ENCODE measurements around the gene SERPINA4. TPM values are rescaled to one million over a fixed set of nuclear protein-coding genes. Genes with fewer than 3 reads are reported as not detected.

Gene SERPINA4
- total RNA-seq, 4 donors from 2014 or later: not detected

DNA sequence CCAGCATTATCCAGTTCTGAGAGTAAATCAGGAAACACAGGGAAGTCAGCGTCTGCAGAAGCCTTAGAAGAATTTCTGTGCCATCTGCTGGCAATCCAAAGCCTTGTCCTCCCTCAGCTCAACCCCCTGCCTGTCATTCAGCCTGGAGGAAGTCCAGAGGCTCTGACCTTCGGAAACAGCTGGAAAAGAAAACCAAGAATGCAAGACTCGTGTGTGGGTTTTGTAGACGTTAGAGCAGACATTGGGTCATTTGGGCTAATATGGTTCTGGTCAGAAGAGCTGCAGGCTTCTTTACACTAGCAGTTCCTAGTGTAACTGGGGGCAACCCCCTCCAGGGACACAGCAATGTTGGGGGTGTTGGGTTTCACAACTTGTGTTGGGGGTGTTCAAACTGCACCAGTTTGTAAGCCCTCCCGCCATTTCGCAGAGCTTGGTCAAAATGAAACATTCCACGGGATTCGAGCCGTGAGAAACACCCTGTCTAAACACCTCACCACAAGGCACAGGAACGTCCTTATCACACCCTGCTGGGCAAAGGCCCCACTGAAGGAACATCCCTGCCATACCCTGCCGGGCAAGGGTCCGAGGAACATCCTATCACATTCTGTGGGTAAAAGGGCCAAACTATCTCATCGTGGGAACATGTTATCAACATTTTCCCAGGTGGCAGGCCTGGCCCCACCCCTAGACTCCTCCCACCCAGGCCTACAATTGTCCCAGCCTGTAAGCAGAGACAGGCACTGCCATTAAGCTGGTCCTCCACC lies 21.0 kb upstream of the SERPINA4 start:
- DNase-seq: no peak
- Histone ChIP-seq H3K4me3 (no peak overlapping the region), H3K9me3 (no peaks in the 10 kb centered on the region), H3K36me3 (no peaks in the 10 kb centered on the region), H3K4me1 (no peaks in the 10 kb centered on the region), H3K27me3 (peaks cover 8% of the 10 kb centered on the region), H3K27ac (no peak overlapping the region)
- WGBS, 2 donors (ENCODE audit: low coverage in 1 of 2): 43% methylated on average over 13 of the region's 13 CpGs; no CpG with 5 or more reads in 1 of the 2 donors
- in situ Hi-C loops (cut with MboI; ENCODE audit: low pct_ligation_motif_present in 1 of 4, low pct_unique_long_range_greater_than_20kb in 1 of 4, low sequenced_read_pairs in 3 of 4): no loop called here
- TF ChIP-seq POLR2AphosphoS5 (IDR thresholded peaks at IDR 0.05) (no peak), POLR2A (IDR thresholded peaks at IDR 0.05) (no peak), CTCF (IDR thresholded peaks at IDR 0.05) (no peak), EP300 (IDR thresholded peaks at IDR 0.05; ENCODE audit: low read depth) (no peak)
- intact Hi-C loops (cut with DNase I; ENCODE audit: low total_unique reads): no loop called here

- H3K9me3 ChIP-seq: peaks cover 0 to 1% of the 10 kb centered on the region in 2 donors
- in situ Hi-C loops (cut with MboI; ENCODE audit: low pct_ligation_motif_present in 1 of 4, low pct_unique_long_range_greater_than_20kb in 1 of 4, low sequenced_read_pairs in 3 of 4) (no loop called here), intact Hi-C loops (cut with DNase I; ENCODE audit: low total_unique reads) (no loop called here)
- H3K4me1 ChIP-seq: no peaks in the 10 kb centered on the region
- H3K36me3 ChIP-seq: no peaks in the 10 kb centered on the region
- WGBS, 2 donors (ENCODE audit: low coverage in 1 of 2): 85 to 100% methylated on average over 1 to 9 of the region's 9 CpGs
- TF ChIP-seq CTCF (IDR thresholded peaks at IDR 0.05) (no peak), POLR2AphosphoS5 (IDR thresholded peaks at IDR 0.05) (no peak), EP300 (IDR thresholded peaks at IDR 0.05; ENCODE audit: low read depth) (no peak)
- no peak overlapping the region for H3K27ac ChIP-seq
- DNase-seq: no peak
- no peak overlapping the region for H3K4me3 ChIP-seq
- H3K27me3 ChIP-seq: no peaks in the 10 kb centered on the region
These were observed 19.8 kb upstream of the SERPINA4 start for GRCh38 chr14:94541234-94541975.

GRCh38 chr14:94542111-94542810 lies 19.0 kb upstream of the SERPINA4 start:
- in situ Hi-C loops (cut with MboI; ENCODE audit: low pct_ligation_motif_present in 1 of 4, low pct_unique_long_range_greater_than_20kb in 1 of 4, low sequenced_read_pairs in 3 of 4): no loop called here

More at GRCh38 chr14:94542111-94542810, 19.0 kb upstream of the SERPINA4 start:
- DNase-seq: no peak
- H3K4me1 ChIP-seq: no peaks in the 10 kb centered on the region
- intact Hi-C loops (cut with DNase I; ENCODE audit: low total_unique reads): no loop called here
- WGBS, 2 donors (ENCODE audit: low coverage in 1 of 2): 69% methylated on average over 12 of the region's 12 CpGs; no CpG with 5 or more reads in 1 of the 2 donors
- peaks cover 0 to 4% of the 10 kb centered on the region in 2 donors for H3K9me3 ChIP-seq
- H3K27me3 ChIP-seq: no peaks in the 10 kb centered on the region
- H3K4me3 ChIP-seq: no peak overlapping the region
- H3K27ac ChIP-seq: no peak overlapping the region
- H3K36me3 ChIP-seq: no peaks in the 10 kb centered on the region
- TF ChIP-seq CTCF (IDR thresholded peaks at IDR 0.05) (no peak), POLR2AphosphoS5 (IDR thresholded peaks at IDR 0.05) (no peak), POLR2A (IDR thresholded peaks at IDR 0.05) (no peak), EP300 (IDR thresholded peaks at IDR 0.05; ENCODE audit: low read depth) (no peak)

Data from transverse colon (tissue), 4 donors.